Mesenteric fat pad (tissue), 1 donor: Measurements from ENCODE around the gene OR1I1. TPM values are rescaled to one million over a fixed set of nuclear protein-coding genes. Genes with fewer than 3 reads are reported as not detected.

ENCODE experiments used
- DNase-seq: peaks from one replicate; pipeline ENCODE4 v3.0.0-alpha.2; 2020; ENCODE audit warnings: low spot score
- total RNA-seq: library from RNA; stranded (reverse); fragmentation: NEBNext Ultra II Directional; extraction: Animal tissue kit (Norgen Biotek cat#: 25700); gene quantifications from one replicate; pipeline ENCODE4 v1.2.1, GENCODE V29; 2021
- donor health status: DM: yes; HTN: yes; CAD: no.

OR1I1 gene
- total RNA-seq, 1 donor from 2014 or later, result not detected

DNA sequence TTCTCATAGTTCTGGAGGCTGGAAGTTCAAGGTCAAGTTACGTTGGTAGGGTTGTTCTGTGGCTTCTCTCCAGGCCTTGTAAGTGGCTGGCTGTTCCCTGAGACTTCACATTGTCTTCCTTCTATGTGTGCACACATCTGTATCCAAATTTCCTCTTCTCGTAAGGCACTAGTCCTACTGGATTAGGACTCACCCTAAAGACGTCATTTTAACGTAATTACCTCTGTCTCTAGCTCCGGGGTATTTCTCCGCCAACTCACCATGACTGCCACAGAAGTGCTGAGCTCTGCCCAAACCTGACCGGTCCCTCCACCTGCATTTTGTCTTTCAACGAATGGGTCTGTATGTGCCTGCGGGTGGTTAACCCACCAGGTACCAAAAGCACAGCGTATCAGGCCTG is 16.4 kb downstream of the OR1I1 start:
- DNase-seq, result no peak

DNA sequence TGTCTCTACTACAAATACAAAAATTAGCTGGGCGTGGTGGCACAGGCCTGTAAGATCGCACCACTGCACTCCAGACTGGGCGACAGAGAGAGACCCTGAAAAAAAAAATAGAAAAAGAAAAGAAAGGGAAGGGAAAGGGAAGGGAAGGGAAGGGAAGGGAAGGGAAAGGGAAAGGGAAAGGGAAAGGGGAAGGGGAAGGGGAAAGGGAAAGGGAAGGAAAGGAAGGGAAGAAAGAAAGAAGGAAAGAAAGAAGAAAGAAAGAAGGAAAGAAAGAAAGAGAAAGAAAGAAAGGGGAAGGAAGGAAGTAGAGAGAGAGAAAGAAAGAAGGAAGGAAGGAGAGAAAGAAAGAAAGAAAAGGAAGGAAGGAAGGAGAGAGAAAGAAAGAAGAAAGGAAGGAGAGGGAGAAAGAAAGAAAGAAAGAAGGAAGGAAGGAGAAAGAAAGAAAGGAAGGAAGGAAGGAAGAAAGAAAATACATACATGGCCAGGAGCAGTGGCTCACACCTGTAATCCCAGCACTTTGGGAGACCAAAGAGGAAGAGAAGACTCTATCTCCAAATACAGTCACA is 17.1 kb downstream of the OR1I1 start:
- DNase-seq, result no peak

DNA sequence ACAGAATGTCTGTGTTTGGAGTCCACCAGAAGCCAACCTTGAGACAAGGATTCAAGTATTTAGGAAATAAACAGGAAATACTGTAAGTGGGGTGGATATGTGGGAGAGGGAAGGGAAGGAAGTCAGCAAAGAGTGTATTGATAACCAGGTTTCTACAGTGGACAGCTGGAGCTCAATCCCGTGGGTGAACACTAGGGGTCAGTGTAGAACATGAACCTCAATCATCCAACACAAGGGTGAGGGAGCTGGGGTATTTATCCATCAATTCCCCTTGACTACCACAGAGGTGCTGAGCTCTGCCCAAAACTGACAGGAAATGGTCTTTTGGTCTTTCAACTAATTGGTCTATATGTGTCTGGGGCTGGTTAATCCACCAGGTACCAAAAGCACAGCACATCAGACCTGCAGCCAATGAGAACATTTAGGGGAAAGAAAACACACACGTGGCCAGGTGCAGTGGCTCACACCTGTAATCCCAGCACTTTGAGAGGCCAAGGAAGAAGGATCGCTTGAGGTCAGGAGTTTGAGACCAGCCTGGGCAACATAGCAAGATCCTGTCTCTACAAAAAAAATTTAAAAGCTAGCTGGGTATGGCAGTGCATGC is 19.6 kb downstream of the OR1I1 start:
- DNase-seq, result no peak

DNA sequence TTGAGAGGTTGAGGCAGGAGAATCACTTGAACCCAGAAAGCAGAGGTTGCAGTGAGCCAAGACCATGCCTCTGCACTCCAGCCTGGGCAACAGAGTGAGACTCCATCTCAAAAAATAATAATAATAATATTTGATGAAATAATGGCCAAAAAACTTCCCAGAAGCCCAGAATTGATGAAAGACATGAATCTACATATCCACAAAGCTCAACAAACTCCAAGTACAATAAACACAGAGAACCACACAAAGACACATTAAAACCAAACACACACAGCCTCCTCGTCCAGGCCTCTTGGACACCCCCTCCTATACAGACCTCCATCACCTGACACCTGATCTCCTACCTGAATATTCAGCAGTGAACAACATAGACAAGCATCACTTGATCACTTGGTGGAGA is 22.0 kb downstream of the OR1I1 start:
- DNase-seq, result no peak

DNA sequence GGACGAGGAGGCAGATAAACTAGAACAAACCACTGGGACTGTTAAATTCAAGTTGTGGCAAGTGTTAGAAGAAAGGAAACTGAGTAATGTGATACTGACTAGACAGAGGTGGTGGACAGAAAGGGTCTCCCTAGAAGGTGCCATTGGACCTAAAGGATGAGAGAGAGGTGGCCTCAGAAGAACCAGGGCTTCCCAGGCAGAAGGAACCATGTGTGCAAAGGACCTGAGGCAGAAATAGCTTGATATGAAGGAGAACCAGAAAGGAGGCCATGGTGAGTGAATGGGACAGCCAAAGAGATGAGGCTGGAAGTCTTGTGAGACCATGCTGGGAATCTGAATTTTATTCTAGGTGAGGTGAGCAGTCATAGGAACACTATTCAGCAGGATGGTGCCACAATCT is 22.4 kb downstream of the OR1I1 start:
- no peak for DNase-seq

DNA sequence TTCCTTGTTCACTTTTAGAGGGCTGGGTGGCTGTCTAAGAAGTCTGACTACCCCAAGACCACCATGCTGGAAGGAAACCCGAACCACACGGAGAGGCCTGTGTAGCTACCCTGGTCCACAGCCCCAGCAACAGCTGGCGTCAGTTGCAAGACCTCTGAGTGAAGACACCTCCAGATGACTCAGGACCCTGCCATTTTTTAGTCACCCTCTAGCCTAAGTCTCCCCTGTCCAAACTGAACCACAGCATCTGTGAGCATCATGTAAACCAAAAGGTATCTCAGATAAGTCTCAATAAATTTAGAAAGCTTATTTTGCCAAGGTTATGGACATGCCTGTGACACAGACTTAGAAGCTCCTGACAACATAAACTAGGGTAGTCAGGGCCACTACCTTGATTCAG is 23.0 kb downstream of the OR1I1 start:
- no peak for DNase-seq

DNA sequence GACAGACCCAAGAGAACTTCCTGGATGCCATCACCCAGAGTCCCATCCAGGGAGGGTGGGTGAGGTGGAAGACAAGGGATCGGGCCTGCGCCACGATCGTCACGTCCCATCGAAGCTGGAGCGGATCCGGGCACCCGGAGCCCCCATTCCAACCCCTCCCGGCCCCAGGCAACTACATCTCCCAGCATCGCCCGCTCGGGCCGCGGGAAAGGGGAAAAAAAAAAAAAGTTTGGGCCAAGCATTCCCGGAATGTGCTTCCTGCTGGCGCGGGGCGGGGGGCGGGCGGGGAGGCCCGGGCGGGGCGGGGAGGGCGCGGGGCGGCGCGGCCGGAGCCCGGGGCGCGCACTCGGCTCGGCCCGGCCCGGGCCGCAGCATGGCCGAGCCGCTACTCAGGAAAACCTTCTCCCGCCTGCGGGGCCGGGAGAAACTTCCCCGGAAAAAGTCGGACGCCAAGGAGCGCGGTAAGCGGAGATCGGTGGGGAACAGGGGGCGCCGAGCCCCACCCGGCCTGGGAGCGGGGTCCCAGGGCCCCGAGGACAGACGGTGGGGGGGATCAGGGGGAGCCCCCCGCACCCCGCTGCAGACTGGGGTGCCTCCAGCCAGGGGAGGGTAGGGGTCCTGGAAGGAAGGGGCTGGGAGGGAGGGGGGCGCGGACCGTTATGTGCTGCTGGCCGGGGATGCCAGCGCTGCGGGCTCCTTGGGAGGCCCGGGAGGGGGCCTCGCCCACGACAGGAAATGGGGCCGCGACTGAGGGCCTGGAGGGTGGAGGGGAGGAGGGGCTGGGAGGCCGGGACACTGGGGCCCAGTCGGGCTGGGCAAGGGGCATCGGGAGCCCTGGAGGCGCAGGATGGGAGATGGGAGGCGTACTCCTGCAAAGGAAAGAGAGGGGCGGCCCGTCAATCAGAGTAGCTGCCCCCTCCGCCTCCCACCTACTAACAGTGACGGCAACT is 25.3 kb downstream of the OR1I1 start, which contains the start of gene SYDE1:
TSS of gene SYDE1 (plus strand) at position 341 of the 950 bp plus-strand sequence. CDS start at position 374, 33 bp downstream.
- no peak for DNase-seq

DNA sequence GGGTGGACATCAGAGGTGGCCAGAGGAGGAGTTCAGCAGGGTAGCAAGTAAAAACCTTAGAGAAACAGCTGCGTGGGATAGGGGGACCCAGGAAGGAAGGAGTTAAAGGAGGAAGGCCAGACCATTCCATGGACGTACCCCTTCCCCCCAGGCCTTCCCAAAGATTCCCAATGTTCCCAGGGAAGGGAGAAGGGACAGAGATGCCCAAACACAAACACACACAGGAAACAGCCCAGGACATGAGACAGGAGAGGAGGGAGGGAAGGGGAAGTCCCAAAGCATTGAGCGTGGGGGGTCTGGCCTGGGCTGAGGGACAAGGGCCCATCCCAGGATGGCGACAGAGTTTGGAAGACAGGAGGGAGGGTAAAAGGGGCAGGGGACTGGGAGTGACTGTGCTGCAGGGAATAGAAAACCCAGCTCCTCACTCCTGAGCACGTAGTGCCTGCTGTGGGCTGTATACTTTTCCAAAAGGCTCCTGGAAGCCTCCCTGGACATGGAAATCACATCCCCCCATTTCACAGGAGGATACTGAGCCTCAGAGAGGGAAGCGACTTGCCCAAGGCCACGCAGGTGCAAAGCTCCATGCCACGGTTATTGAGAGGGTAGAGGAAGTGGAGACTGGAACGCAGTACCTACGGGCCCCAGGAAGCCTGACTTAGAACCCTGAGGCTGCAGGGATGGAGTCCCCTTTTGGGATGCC is 26.3 kb downstream of the OR1I1 start:
- DNase-seq, result no peak

DNA sequence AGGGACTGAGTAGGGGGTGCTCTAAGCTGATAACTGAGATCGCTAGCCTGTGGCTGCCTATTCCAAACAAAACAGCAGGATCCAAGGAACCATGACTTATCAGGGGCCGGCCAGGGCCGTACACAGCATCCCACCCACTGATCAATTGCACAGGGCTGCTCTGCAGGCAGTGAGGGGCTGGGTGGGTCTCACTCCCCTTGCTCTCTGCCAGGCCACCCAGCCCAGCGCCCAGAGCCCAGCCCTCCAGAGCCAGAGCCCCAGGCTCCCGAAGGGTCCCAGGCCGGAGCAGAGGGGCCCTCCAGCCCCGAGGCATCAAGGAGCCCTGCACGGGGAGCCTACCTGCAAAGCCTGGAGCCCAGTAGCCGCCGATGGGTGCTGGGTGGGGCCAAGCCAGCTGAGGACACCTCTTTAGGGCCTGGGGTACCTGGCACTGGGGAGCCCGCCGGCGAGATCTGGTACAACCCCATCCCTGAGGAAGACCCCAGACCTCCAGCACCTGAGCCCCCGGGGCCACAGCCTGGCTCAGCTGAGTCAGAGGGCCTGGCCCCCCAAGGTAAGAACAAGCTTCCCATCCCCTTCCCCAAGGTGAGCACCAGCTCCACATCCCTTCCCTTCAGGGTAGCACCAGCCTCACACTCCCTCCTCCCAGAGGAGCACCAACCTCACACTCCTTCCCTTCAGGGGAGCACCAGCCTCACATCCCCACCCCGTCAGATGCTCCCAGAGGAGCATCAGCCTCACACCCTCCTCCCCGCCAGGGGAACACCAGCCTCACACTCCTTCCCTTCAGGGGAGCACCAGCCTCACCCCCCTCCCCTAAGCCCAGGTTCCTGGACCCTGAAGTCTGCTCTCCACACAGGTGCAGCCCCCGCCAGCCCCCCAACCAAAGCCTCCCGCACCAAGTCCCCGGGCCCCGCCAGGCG is 27.1 kb downstream of the OR1I1 start:
- no peak for DNase-seq

DNA sequence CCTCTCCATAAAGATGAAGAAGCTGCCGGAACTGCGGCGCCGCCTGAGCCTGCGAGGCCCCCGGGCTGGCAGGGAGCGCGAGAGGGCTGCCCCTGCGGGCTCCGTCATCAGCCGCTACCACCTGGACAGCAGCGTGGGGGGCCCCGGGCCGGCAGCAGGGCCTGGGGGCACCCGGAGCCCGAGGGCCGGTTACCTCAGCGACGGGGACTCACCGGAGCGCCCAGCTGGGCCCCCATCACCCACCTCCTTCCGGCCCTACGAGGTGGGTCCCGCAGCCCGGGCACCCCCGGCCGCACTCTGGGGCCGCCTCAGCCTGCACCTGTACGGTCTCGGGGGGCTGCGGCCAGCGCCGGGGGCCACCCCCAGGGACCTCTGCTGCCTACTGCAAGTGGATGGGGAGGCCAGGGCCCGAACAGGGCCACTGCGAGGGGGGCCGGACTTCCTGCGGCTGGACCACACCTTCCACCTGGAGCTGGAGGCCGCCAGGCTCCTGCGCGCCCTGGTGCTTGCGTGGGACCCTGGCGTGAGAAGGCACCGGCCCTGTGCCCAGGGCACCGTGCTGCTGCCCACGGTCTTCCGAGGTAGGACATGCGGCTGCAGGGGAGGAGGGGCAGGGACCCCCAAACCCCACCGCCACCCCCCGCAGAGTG is 27.9 kb downstream of the OR1I1 start:
- DNase-seq, result no peak

DNA sequence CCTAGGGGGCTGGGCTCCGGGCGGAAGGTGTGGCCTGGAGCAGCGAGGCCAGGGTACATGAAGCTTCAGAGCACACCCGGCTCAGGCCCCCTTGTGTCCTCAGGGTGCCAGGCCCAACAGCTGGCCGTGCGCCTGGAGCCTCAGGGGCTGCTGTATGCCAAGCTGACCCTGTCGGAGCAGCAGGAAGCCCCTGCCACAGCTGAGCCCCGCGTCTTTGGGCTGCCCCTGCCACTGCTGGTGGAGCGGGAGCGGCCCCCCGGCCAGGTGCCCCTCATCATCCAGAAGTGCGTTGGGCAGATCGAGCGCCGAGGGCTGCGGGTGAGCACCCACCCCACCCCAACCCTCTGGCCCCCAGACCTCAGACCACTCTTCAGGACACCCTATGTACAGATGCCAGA is 28.4 kb downstream of the OR1I1 start:
- DNase-seq, result no peak

DNA sequence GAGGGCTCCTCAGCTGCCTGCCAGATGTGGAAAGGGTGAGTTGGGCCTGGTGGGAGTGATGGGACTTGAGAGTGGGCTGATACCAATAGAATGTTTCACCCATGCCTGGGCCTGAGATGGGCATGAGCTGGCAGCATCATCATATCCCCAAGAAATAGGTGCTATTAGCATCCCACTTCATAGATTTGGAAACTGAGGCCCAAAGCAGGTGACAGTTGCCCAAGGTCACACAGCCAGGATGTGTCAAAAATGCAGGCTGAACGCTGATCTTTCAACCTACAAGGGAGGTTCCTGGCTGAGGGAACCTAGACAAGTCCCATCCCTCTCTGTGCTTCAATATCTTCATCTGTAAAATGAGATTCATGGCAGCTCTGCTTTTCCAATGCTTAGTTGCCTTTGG is 29.7 kb downstream of the OR1I1 start:
- no peak for DNase-seq

DNA sequence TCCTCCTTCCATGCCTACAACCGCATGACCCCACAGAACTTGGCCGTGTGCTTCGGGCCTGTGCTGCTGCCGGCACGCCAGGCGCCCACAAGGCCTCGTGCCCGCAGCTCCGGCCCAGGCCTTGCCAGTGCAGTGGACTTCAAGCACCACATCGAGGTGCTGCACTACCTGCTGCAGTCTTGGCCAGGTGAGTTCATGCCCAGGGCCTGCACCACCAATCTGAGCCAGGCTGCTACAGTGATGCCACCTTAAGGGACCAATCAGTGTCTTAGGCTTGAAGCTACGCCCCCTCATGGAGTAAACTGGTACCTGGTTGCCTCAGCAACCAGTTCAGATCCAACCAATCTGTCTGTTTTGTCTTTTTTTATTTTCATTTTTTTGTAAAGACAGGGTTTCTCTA is 30.4 kb downstream of the OR1I1 start:
- no peak for DNase-seq

DNA sequence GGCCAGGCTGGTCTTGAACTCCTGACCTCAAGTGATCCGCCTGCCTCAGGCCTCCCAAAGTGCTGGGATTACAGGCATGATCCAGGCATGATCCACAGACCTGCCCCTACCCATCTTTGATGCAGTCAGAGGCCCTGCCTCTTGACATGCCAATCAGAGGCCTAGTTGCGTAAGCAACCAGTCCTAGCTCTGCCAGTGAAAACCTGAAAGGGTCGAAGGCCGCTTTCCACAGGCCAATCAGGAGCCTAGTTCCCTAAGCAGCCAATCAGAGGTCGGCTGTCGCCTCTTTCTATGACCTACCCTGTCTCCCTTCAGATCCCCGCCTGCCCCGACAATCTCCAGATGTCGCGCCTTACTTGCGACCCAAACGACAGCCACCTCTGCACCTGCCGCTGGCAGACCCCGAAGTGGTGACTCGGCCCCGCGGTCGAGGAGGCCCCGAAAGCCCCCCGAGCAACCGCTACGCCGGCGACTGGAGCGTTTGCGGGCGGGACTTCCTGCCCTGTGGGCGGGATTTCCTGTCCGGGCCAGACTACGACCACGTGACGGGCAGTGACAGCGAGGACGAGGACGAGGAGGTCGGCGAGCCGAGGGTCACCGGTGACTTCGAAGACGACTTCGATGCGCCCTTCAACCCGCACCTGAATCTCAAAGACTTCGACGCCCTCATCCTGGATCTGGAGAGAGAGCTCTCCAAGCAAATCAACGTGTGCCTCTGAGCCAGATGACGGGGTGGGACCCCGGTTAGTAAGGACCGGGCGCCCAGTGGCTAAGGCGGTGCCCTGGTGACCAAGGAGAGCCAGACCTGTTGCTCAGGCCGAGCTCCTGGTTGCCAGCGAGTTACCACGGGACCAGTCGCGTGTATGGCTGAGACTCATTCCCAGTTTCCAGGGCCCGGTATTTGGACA is 31.5 kb downstream of the OR1I1 start:
- DNase-seq, result no peak

DNA sequence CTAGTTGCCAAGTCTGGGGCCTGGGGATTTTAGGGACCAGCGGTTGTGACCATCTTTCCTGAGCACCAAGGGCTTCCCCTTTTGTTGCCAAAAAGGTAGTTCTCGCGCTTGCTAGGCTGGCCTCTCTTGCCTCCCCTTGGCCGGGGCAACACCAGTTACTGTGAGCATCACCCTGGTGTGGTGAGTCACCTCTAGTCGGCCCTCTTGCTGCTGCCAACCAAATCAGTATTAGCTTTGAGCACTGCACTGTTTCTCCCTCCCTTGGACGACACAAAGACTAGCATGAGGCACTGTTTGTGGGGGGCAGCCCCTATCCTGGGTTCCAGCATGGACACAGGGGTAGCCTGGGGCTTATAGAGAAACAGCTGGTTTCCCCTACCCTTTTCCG is 32.1 kb downstream of the OR1I1 start:
- DNase-seq, result no peak

DNA sequence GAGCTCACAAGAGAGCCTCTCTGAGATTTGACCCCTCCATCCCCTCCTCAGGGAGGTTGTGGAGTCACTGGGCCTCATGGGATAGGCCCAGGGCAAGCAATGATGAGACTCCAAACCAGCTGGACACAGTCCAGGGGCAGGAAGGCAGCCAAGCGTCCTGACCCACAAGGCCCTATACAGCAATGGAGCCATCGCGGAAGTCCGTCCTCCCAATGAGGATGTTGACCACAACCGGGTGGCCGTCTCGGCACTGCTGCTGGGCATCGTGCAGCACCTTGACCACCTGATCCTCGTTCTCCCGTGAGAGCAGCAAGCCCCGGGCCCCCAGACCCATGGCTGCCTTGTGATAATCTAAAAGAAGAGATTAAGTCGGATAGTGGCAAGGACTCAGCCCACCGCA is 33.1 kb downstream of the OR1I1 start:
- DNase-seq, result no peak

DNA sequence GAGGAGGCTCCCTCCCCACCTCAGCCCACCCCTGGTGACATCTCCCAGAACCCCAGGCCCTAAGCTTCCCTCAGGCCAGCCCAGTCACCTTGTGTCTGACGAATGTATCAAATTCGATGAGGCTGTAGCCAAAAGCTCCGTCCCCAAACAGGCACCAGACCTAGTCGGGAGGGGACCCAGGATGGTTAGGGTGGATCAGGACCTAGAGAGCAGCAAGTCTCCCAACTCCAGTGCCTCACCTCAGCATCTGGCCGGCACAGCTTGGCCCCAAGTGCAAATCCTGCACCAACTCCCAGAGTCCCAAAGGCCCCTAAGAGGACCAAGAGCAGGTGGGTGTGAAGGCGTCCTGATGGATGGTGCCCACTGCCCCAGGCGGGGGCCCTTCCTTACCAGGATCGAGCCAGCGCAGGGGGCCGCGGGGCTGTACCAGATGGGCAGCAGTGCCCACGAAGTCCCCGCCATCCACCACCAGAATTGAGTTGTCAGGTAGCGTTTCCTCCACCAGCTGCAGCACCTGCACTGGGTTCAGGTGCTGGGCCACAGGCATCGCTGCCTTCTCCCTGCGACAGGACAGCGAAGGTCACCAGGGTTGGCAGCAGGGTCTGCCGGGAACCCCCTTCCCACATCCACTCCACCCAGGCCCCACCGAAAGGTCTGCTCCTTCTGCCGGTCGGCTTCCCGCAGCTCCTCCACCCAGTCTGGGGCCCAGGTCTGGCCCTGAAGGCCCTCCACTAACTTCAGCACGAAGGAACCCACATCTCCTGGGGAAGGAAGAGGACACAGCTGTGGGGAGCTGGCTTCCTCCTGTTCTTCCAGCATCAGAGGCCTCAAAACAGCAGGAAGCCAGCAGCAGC is 34.0 kb downstream of the OR1I1 start:
- DNase-seq, result no peak

DNA sequence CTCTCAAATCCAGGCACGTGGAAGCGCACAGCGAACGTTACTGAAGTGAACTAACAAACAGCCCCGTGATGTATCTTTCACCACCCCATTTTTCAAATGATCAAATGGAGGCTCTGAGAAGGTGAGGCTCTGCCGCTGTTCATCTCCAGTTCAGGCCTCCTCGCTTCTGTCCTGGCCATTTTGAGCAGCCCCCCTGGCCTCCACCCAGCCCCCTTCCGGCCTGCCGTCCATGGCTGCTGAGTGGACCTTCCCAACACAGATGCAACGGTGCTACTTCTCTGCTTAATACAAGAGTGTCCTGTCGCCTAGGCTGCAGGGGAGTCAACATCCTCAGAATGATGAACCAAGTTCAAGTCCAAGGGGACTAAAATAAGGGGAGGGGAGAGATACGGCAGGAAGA is 34.8 kb downstream of the OR1I1 start:
- no peak for DNase-seq
